Measurements from ENCODE around the gene SPTY2D1.

GRCh38 chr11:18650353-18650752, 16.2 kb upstream of the SPTY2D1 start:
- TF ChIP-seq YY1 (IDR thresholded peaks at IDR 0.05; ENCODE audit: insufficient read depth, insufficient read length) (no peak), SUZ12 (IDR thresholded peaks at IDR 0.05; ENCODE audit: extremely low read depth, insufficient read depth, insufficient read length) (no peak)

Measured in NT2/D1 (cell line).